ENCODE measurements around the gene AHSA1. TPM values are rescaled to one million over a fixed set of nuclear protein-coding genes. Genes with fewer than 3 reads are reported as not detected.

The AHSA1 gene
- total RNA-seq, 4 donors from 2014 or later: 82.4 to 158 (median 101) TPM

- TF ChIP-seq CTCF (IDR thresholded peaks at IDR 0.05): no peak
- DNase-seq (ENCODE audit: low spot score) (no peak), ATAC-seq (ENCODE audit: low FRiP score) (no peak)
Measured at GRCh38 chr14:77485901-77486678, 28.2 kb downstream of the AHSA1 start.

GRCh38 chr14:77488558-77488957, 30.7 kb downstream of the AHSA1 start:
- DNase-seq (ENCODE audit: low spot score) (no peak), ATAC-seq (ENCODE audit: low FRiP score) (no peak)
- no peak for TF ChIP-seq CTCF (IDR thresholded peaks at IDR 0.05)

GRCh38 chr14:77489041-77489440, 31.1 kb downstream of the AHSA1 start:
- no peak for TF ChIP-seq CTCF (IDR thresholded peaks at IDR 0.05)
- DNase-seq (ENCODE audit: low spot score) (no peak), ATAC-seq (ENCODE audit: low FRiP score) (no peak)

- TF ChIP-seq CTCF (IDR thresholded peaks at IDR 0.05): no peak
- ATAC-seq (ENCODE audit: low FRiP score): no peak
Measured at GRCh38 chr14:77490347-77490986, 32.6 kb downstream of the AHSA1 start.

GRCh38 chr14:77491056-77491455, 33.2 kb downstream of the AHSA1 start:
- DNase-seq (ENCODE audit: low spot score) (no peak), ATAC-seq (ENCODE audit: low FRiP score) (no peak)
- TF ChIP-seq CTCF (IDR thresholded peaks at IDR 0.05): no peak

More at GRCh38 chr14:77490347-77490986, 32.6 kb downstream of the AHSA1 start:
- no peak for DNase-seq (ENCODE audit: low spot score)

GRCh38 chr14:77495334-77495733, 37.4 kb downstream of the AHSA1 start:
- ATAC-seq (ENCODE audit: low FRiP score): no peak
- no peak for TF ChIP-seq CTCF (IDR thresholded peaks at IDR 0.05)
- no peak for DNase-seq (ENCODE audit: low spot score)

All from omental fat pad (tissue), 4 donors.